Stomach (tissue), 9 donors: ENCODE data around the gene IFNB1. TPM values are rescaled to one million over a fixed set of nuclear protein-coding genes. Genes with fewer than 3 reads are reported as not detected.

Source experiments
- DNase-seq, 2 donors: peaks; one replicate each; pipeline versions ENCODE4 v3.0.0 to v3.0.0-alpha.2; 2013 to 2019
- H3K27ac ChIP-seq, 5 donors: fragments of 200-600 bp in 4 of 5; sonication (generic) in 4 of 5; one replicate each; pipeline ENCODE4 v1.5.1; 2013 to 2019; ENCODE audit warnings: mild to moderate bottlenecking in 1 of 5, moderate library complexity in 1 of 5
- H3K27me3 ChIP-seq, 3 donors: fragments of 200-600 bp; sonication (generic); one replicate each; pipeline ENCODE4 v1.5.1; 2017 to 2019; ENCODE audit warnings: mixed run types in 1 of 3
- H3K36me3 ChIP-seq, 4 donors: fragments of 200-600 bp; sonication (generic); 1 replicate in 3 of 4; 2 replicates in 1 of 4; pipeline ENCODE4 v1.5.1; 2016 to 2019
- H3K4me1 ChIP-seq, 4 donors: fragments of 200-600 bp; sonication (generic); one replicate each; pipeline ENCODE4 v1.5.1; 2016 to 2019
- H3K4me3 ChIP-seq, 4 donors: fragments of 200-600 bp; sonication (generic) in 3 of 4; one replicate each; pipeline ENCODE4 v1.5.1; 2016 to 2019; ENCODE audit warnings: mild to moderate bottlenecking in 1 of 4
- H3K9me3 ChIP-seq, 4 donors: fragments of 200-600 bp; sonication (generic); one replicate each; pipeline ENCODE4 v1.5.1; 2016 to 2019
- EP300 ChIP-seq: sonication (generic); formaldehyde crosslinking; IDR thresholded peaks from one replicate; pipeline ENCODE4 v1.6.1; 2017; ENCODE audit warnings: antibody characterized with exemption
- POLR2A ChIP-seq, 4 donors: fragments of 450-650 bp; IDR thresholded peaks; one replicate each; pipeline ENCODE4 v1.6.1; 2016; ENCODE audit warnings: antibody characterized with exemption in 4 of 4, control low read depth in 2 of 4, mild to moderate bottlenecking in 1 of 4, moderate library complexity in 1 of 4
- POLR2AphosphoS5 ChIP-seq, 3 donors: sonication (generic); formaldehyde crosslinking; IDR thresholded peaks; one replicate each; pipeline ENCODE4 v1.6.1; 2016; ENCODE audit warnings: antibody characterized with exemption in 3 of 3
- WGBS, 5 donors: extraction: QIAGEN DNeasy Blood & Tissue Kit in 3 of 5; methylation state at CpG; one replicate each; pipeline versions ENCODE4 v1.1.5 to v1.1.7; 2013 to 2018; 5-methylcytosine and 5-hydroxymethylcytosine counted together
- intact Hi-C: fragments of 100-400 bp; cut with DNase I; formaldehyde crosslinking; loops from one replicate; pipeline ENCODE4 v1.15.1; 2023; ENCODE audit warnings: low total_unique reads
- polyA plus RNA-seq, 3 donors: library from polyadenylated mRNA; stranded (reverse); fragments of 200-250 nt; gene quantifications; one replicate each; pipeline ENCODE4 v1.2.3, GENCODE V29; 2013
- total RNA-seq, 5 donors: library from RNA; depleted of rRNA; stranded (reverse); fragments of >200 nt; gene quantifications; one replicate each; pipeline versions ENCODE4 v1.1.0 to v1.2.3, GENCODE V29; 2014 to 2016
- TF ChIP-seq, protein P1 (sequence below), 7 experiments: fragments of 450-650 bp in 4 of 7; fragments of 200-600 bp in 3 of 7; sonication (generic) in 3 of 7; IDR thresholded peaks; one replicate each; pipeline ENCODE4 v1.5.1; 2016 to 2019; ENCODE audit warnings: antibody characterized with exemption in 7 of 7, control low read depth in 2 of 7, mild to moderate bottlenecking in 1 of 7
- donor health status: healthy with polysubstance abuse.
- donor health status: Bipolar disorder and iron deficiency.
- donor health status: healthy.

The IFNB1 gene
- total and polyA plus RNA-seq, 8 donors, result not detected

DNA sequence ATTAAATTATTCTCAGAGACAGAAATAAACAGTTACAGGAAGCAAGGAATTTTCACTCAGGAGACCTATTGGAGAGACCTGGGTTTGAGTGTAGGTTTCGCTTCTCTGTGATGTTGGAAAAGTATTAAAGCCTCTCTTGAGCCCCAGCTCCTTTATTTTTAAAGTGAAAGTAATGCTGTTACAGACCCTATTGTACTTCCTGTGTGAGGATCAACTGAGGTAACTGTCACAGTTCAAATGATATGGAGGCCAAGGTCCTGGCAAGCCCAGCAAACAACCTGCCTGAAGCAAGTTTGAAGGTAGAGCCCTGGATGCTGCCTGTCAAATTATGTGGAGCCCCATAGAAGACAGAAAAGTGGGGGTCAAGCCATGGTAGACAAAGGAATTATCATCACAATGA is 38.4 kb downstream of the IFNB1 start:
- H3K27ac ChIP-seq, result no peak overlapping the region
- WGBS, 5 donors, result 88 to 97% (median 92%) methylated on average over 1 of the region's 1 CpG
- H3K36me3 ChIP-seq, result no peaks in the 10 kb centered on the region
- no peak for DNase-seq
- H3K4me1 ChIP-seq, result no peaks in the 10 kb centered on the region
- H3K27me3 ChIP-seq, result no peaks in the 10 kb centered on the region
- no peak for TF ChIP-seq EP300
- TF ChIP-seq, protein P1, sequence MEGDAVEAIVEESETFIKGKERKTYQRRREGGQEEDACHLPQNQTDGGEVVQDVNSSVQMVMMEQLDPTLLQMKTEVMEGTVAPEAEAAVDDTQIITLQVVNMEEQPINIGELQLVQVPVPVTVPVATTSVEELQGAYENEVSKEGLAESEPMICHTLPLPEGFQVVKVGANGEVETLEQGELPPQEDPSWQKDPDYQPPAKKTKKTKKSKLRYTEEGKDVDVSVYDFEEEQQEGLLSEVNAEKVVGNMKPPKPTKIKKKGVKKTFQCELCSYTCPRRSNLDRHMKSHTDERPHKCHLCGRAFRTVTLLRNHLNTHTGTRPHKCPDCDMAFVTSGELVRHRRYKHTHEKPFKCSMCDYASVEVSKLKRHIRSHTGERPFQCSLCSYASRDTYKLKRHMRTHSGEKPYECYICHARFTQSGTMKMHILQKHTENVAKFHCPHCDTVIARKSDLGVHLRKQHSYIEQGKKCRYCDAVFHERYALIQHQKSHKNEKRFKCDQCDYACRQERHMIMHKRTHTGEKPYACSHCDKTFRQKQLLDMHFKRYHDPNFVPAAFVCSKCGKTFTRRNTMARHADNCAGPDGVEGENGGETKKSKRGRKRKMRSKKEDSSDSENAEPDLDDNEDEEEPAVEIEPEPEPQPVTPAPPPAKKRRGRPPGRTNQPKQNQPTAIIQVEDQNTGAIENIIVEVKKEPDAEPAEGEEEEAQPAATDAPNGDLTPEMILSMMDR (IDR thresholded peaks at IDR 0.05), result no peak
- no peak for TF ChIP-seq POLR2AphosphoS5 (IDR thresholded peaks at IDR 0.05)
- no peak for TF ChIP-seq POLR2A (IDR thresholded peaks at IDR 0.05)
- intact Hi-C loops, result no loop called here
- no peak overlapping the region for H3K4me3 ChIP-seq
- no peaks in the 10 kb centered on the region for H3K9me3 ChIP-seq

DNA sequence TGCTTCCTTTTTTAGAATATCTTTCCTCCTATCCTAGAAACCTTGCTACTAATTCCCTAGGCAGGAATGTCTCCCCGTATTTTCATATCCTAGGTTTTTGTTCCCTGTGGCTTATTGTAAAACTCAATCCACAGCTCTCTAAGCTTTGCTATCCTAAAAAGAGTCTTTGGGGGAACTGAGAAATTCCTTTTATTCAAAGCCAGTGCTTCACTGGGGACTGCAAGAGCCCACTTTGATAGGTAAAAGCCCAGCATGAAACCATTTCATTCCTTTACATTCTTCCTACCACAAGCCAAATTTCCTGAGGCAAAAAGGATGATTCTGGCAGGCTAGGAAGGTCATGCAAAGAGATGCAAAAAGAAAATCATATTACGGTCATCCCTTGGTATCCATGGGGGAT is 40.5 kb downstream of the IFNB1 start:
- Histone ChIP-seq H3K4me3 (no peak overlapping the region), H3K27me3 (no peaks in the 10 kb centered on the region), H3K9me3 (no peaks in the 10 kb centered on the region), H3K36me3 (no peaks in the 10 kb centered on the region), H3K27ac (no peak overlapping the region), H3K4me1 (no peaks in the 10 kb centered on the region)
- 88 to 97% (median 93%) methylated on average over 2 of the region's 2 CpGs for WGBS, 5 donors
- DNase-seq, result no peak
- TF ChIP-seq POLR2AphosphoS5 (IDR thresholded peaks at IDR 0.05) (no peak), EP300 (no peak), POLR2A (IDR thresholded peaks at IDR 0.05) (no peak)
- TF ChIP-seq, protein P1 (IDR thresholded peaks at IDR 0.05), result no peak
- intact Hi-C loops, result no loop called here

DNA sequence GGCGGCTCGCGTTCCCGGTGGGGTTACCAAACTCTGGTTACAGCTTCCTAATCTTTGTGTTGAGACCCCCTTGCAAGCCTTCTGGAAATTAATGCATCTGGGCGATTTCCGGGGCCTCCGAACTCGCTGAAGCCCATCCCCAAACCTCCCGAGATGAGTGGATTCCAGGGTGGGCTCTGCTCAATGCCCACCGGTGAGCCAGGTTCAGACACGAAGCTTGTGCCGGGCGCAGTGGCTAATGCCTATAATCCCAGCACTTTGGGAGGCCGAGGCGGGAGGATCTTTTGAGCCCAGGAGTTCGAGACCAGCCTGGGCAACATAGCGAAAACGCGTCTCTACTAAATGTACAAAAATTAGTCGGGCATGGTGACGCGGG is 45.9 kb downstream of the IFNB1 start:
- Histone ChIP-seq H3K4me3 (peak overlapping the region; percentile 52 to 66 (median 62)), H3K36me3 (no peaks in the 10 kb centered on the region), H3K4me1 (peaks cover 15 to 29% (median 19%) of the 10 kb centered on the region in 4 donors), H3K27me3 (no peaks in the 10 kb centered on the region), H3K27ac (peak overlapping the region; percentile 74 to 90 (median 87)), H3K9me3 (no peaks in the 10 kb centered on the region)
- intact Hi-C loops, result no loop called here
- DNase-seq, result no peak
- no peak for TF ChIP-seq EP300
- TF ChIP-seq, protein P1 (IDR thresholded peaks at IDR 0.05), result no peak
- TF ChIP-seq POLR2A (IDR thresholded peaks at IDR 0.05), result no peak
- no peak for TF ChIP-seq POLR2AphosphoS5 (IDR thresholded peaks at IDR 0.05)
- WGBS, 5 donors, result 70 to 75% (median 71%) methylated on average over 16 to 22 of the region's 22 CpGs

DNA sequence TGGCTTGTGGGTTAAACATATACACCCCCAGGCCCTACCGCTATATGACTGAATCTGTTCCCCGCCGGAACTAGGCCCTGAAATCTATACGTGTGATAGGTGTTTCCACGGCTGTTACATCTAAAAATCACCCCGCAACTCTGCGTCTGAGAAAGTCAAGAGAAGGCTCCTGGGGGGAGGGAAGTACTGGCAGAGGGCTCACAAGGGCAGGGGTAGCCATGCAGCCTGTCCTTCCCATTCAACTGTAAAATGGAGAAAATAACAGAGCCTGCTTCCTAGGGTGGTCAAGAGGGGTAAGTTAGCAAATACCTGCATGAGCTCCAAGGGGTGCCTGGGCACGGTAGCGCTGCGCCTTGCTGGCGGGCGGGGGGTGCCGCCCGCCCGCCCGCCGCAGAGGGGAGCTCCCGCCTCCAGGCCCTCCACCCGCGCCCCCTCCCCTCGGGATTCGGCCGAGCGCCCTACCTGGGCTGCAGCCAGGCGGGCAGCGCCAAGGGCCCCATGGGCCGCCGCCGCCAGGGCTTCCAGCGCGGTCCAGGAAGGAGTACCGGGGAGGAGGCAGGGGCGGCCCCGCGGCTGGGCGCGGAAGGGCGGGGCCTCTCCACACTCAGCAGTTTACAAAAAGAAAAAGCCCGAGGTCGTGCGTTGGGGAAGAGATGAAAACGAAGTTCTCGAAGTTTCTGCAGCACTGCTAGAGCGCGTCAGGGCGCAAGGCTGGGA is 46.5 kb downstream of the IFNB1 start, which contains the start of gene HACD4:
HACD4 (minus strand) TSS at position 550 of the 717 bp plus-strand sequence; CDS start at position 500, 50 bp downstream.
- TF ChIP-seq, protein P1 (IDR thresholded peaks at IDR 0.05), result no peak
- TF ChIP-seq POLR2A (IDR thresholded peaks at IDR 0.05) (no peak), EP300 (no peak), POLR2AphosphoS5 (IDR thresholded peaks at IDR 0.05) (peak in 1 of 3 donors; percentile 3)
- peak; percentile 63 to 87 for DNase-seq
- H3K4me3 ChIP-seq, result peak within 1 kb of the TSS; percentile 52 to 66 (median 62)
- no peaks in the 10 kb centered on the region for H3K9me3 ChIP-seq
- H3K27ac ChIP-seq, result peak within 1 kb of the TSS; percentile 74 to 90 (median 87)
- peaks cover 15 to 29% (median 19%) of the 10 kb centered on the region in 4 donors for H3K4me1 ChIP-seq
- peaks cover 0 to 1% (median under 1%) of the 10 kb centered on the region in 4 donors for H3K36me3 ChIP-seq
- intact Hi-C loops, result no loop called here
- WGBS, 5 donors, result 6 to 8% (median 7%) methylated on average over 27 to 46 of the region's 46 CpGs
- no peaks in the 10 kb centered on the region for H3K27me3 ChIP-seq
